ENCODE results near the gene ENTREP1. TPM values are rescaled to one million over a fixed set of nuclear protein-coding genes. Genes with fewer than 3 reads are reported as not detected.
"Not testable (repeated sequence)": the region's sequence is repeated elsewhere in the genome, so short reads cannot be mapped to it uniquely, and the experiment has no call there.

The ENTREP1 gene
- total RNA-seq, 1 donor from 2014 or later, result 11.8 TPM

- DNase-seq (ENCODE audit: extremely low read depth, low read depth, low spot score), result not testable (repeated sequence)
Measured at GRCh38 chr9:69440254-69440955, 115.4 kb downstream of the ENTREP1 start.

Other genes with a start within 250 kb of the ENTREP1 start
- 209 and 242 TPM in 2 replicates for gene TJP2, start 150.9 kb upstream of the ENTREP1 start, total RNA-seq